PC-3 (cell line): ENCODE data around the gene SLC6A16. TPM values are rescaled to one million over a fixed set of nuclear protein-coding genes. Genes with fewer than 3 reads are reported as not detected.
"Not testable (repeated sequence)": the region's sequence is repeated elsewhere in the genome, so short reads cannot be mapped to it uniquely, and the experiment has no call there.

ENCODE experiments used
- ATAC-seq: fragments of 200-7000 bp; cut with Tn5 transposase; 2 replicates; pipeline ENCODE4 v1.9.1; 2020; ENCODE audit warnings: mild to moderate bottlenecking, moderate library complexity
- BruUV-seq: library from RNA; stranded (reverse); fragments of 400-500 nt; replicated peaks from 2 replicates; lab custom pipeline; 2021; lab: Mats Ljungman, UMichigan
- CTCF ChIA-PET: fragments of 300-600 bp; sonication (Branson Sonifier 250); formaldehyde crosslinking; loops from one replicate; lab custom pipeline; 2022; ENCODE audit warnings: antibody characterized with exemption; lab: Charles Lee
- POLR2A ChIA-PET: fragments of 300-600 bp; sonication (Branson Sonifier 250); formaldehyde crosslinking; loops from one replicate; lab custom pipeline; 2022; ENCODE audit warnings: antibody characterized with exemption; ENCODE audit not compliant: unreplicated experiment; lab: Charles Lee
- DNase-seq: peaks from one replicate; pipeline ENCODE4 v3.0.0-alpha.2; 2015
- H2AFZ ChIP-seq: fragments of 300-600 bp; sonication (generic); 2 replicates; pipeline ENCODE4 v1.6.0; 2016; ENCODE audit warnings: antibody characterized with exemption, low read length
- H3F3A ChIP-seq: fragments of 300-600 bp; sonication (generic); one replicate; pipeline ENCODE4 v1.6.0; 2017; ENCODE audit warnings: antibody characterized with exemption, low read length, control low read depth, mild to moderate bottlenecking; ENCODE audit not compliant: unreplicated experiment
- H3K27ac ChIP-seq: fragments of 300-600 bp; sonication (generic); 2 replicates; pipeline ENCODE4 v1.5.1; 2016; ENCODE audit warnings: mild to moderate bottlenecking, low read length
- H3K27me3 ChIP-seq: fragments of 300-600 bp; sonication (generic); 2 replicates; pipeline ENCODE4 v1.6.1; 2016; ENCODE audit warnings: low read length, mixed read lengths
- H3K36me3 ChIP-seq: fragments of 300-600 bp; sonication (generic); 2 replicates; pipeline ENCODE4 v1.6.1; 2016; ENCODE audit warnings: low read depth, mixed run types, low read length, mixed read lengths
- H3K4me1 ChIP-seq: fragments of 300-600 bp; sonication (generic); 2 replicates; pipeline ENCODE4 v1.5.1; 2016; ENCODE audit warnings: low read length; ENCODE audit not compliant: insufficient read depth
- H3K4me2 ChIP-seq: fragments of 300-600 bp; sonication (generic); 2 replicates; pipeline ENCODE4 v1.6.0; 2016; ENCODE audit warnings: low read length
- H3K4me3 ChIP-seq: fragments of 300-600 bp; sonication (generic); 2 replicates; pipeline ENCODE4 v1.5.1; 2016; ENCODE audit warnings: mild to moderate bottlenecking, low read length, mixed read lengths
- H3K79me2 ChIP-seq: fragments of 300-600 bp; sonication (generic); 2 replicates; pipeline ENCODE4 v1.6.1; 2017; ENCODE audit warnings: low read length, mixed read lengths
- H3K9ac ChIP-seq: fragments of 300-600 bp; sonication (generic); 2 replicates; pipeline ENCODE4 v1.6.0; 2016; ENCODE audit warnings: mild to moderate bottlenecking, low read length
- H3K9me2 ChIP-seq: fragments of 300-600 bp; sonication (generic); replicated peaks from 2 replicates; pipeline ENCODE4 v1.6.1; 2016; ENCODE audit warnings: mixed run types, low read length, mixed read lengths
- H3K9me3 ChIP-seq: fragments of 300-600 bp; sonication (generic); 2 replicates; pipeline ENCODE4 v1.6.1; 2016; ENCODE audit warnings: low read length, mixed read lengths
- H4K20me1 ChIP-seq: fragments of 300-600 bp; sonication (generic); 2 replicates; pipeline ENCODE4 v1.6.1; 2016; ENCODE audit warnings: low read length, mixed read lengths
- CTCF ChIP-seq: fragments of 300-600 bp; sonication (generic); conservative IDR thresholded peaks from 2 replicates; pipeline ENCODE4 v1.5.1; 2017; ENCODE audit warnings: antibody characterized with exemption, low read depth, mild to moderate bottlenecking, low read length
- EZH2 ChIP-seq: fragments of 300-600 bp; sonication (generic); IDR thresholded peaks from one replicate; pipeline ENCODE4 v1.6.1; 2017; ENCODE audit warnings: antibody characterized with exemption, mild to moderate bottlenecking, low read length; ENCODE audit not compliant: unreplicated experiment
- EZH2phosphoT487 ChIP-seq: fragments of 300-600 bp; sonication (generic); IDR thresholded peaks from 2 replicates; pipeline ENCODE4 v1.6.1; 2018; ENCODE audit warnings: mild to moderate bottlenecking, antibody characterized with exemption, low read length, borderline replicate concordance
- intact Hi-C: fragments of 100-400 bp; cut with micrococcal nuclease; formaldehyde crosslinking; loops from 2 replicates; pipeline ENCODE4 v1.9.0; 2023
- total RNA-seq: library from RNA; depleted of rRNA; stranded (reverse); fragments of >200 nt; gene quantifications from 2 replicates; pipeline ENCODE4 v1.2.3, GENCODE V29; 2014

Gene SLC6A16
- total RNA-seq, 1 experiment from 2014 or later, result not detected

GRCh38 chr19:49333811-49334288 is 8.9 kb upstream of the SLC6A16 start:
- Histone ChIP-seq H3K4me3 (no peak overlapping the region), H3K36me3 (no peaks in the 10 kb centered on the region), H4K20me1 (no peaks in the 10 kb centered on the region), H3K9ac (no peak overlapping the region), H3K4me2 (no peak overlapping the region), H3K9me3 (no peaks in the 10 kb centered on the region), H3K27me3 (no peaks in the 10 kb centered on the region), H3F3A (no peaks in the 10 kb centered on the region), H2AFZ (no peak overlapping the region), H3K9me2 (no peaks in the 10 kb centered on the region), H3K79me2 (no peaks in the 10 kb centered on the region), H3K4me1 (peaks cover 3% of the 10 kb centered on the region; the same call in 1 of the 2 replicates), H3K27ac (no peak overlapping the region)
- ATAC-seq (no peak), DNase-seq (no peak)
- intact Hi-C loops, result no loop called here
- no TSS peak for BruUV-seq
- ChIA-PET POLR2A (no interaction called here), CTCF (no interaction called here)
- TF ChIP-seq CTCF (no peak), EZH2phosphoT487 (no peak), EZH2 (no peak)

- intact Hi-C loops, result no loop called here
- H3K9me3 ChIP-seq, result no peaks in the 10 kb centered on the region
- no peaks in the 10 kb centered on the region for H3K4me1 ChIP-seq
- no peak overlapping the region for H2AFZ ChIP-seq
- H3K27ac ChIP-seq, result no peak overlapping the region
- no peak overlapping the region for H3K4me2 ChIP-seq
- H3K79me2 ChIP-seq, result no peaks in the 10 kb centered on the region
- no peak for TF ChIP-seq CTCF
- no peak for TF ChIP-seq EZH2phosphoT487
- TF ChIP-seq EZH2, result no peak
- POLR2A ChIA-PET, result no interaction called here
- ATAC-seq, result no peak
- no peaks in the 10 kb centered on the region for H4K20me1 ChIP-seq
- no peak overlapping the region for H3K9ac ChIP-seq
- H3K9me2 ChIP-seq, result no peaks in the 10 kb centered on the region
- H3K36me3 ChIP-seq, result no peaks in the 10 kb centered on the region
- no TSS peak for BruUV-seq
- no peak overlapping the region for H3K4me3 ChIP-seq
- no peaks in the 10 kb centered on the region for H3F3A ChIP-seq
- H3K27me3 ChIP-seq, result no peaks in the 10 kb centered on the region
- CTCF ChIA-PET, result no interaction called here
- no peak for DNase-seq
Observed at GRCh38 chr19:49333418-49333805, 8.4 kb upstream of the SLC6A16 start.

GRCh38 chr19:49332691-49333417 is 7.9 kb upstream of the SLC6A16 start:
- intact Hi-C loops, DNase-seq, H3K4me1 ChIP-seq, H4K20me1 ChIP-seq, H3K36me3 ChIP-seq, H3F3A ChIP-seq, H3K9ac ChIP-seq, H3K27ac ChIP-seq, H2AFZ ChIP-seq, ATAC-seq, H3K9me2 ChIP-seq, H3K4me2 ChIP-seq, H3K79me2 ChIP-seq, BruUV-seq, POLR2A ChIA-PET, H3K9me3 ChIP-seq, H3K27me3 ChIP-seq, H3K4me3 ChIP-seq, CTCF ChIA-PET: not testable (repeated sequence)
